Endothelial cell of umbilical vein (primary cell): Measurements from ENCODE around the gene RGS7. TPM values are rescaled to one million over a fixed set of nuclear protein-coding genes. Genes with fewer than 3 reads are reported as not detected.

Experiments
- BruUV-seq: library from RNA; stranded (reverse); fragments of 400-500 nt; replicated peaks from 2 replicates; lab custom pipeline; 2021; lab: Mats Ljungman, UMichigan
- CTCF ChIA-PET: fragments of 300-600, 350-600 bp; sonication (Branson Sonifier 250); formaldehyde crosslinking; loops from one replicate; lab custom pipeline; 2021; ENCODE audit warnings: antibody characterized with exemption, inconsistent platforms; lab: Charles Lee
- POLR2A ChIA-PET: fragments of 300-600, 350-600 bp; sonication (Branson Sonifier 250); formaldehyde crosslinking; loops from one replicate; lab custom pipeline; 2021; ENCODE audit warnings: antibody characterized with exemption, inconsistent platforms; lab: Charles Lee
- DNase-seq: peaks from one replicate; pipeline ENCODE4 v3.0.0-alpha.2; 2011; ENCODE audit warnings: low read depth, low spot score
- FAIRE-seq: peaks from 2 replicates; lab custom pipeline; 2011; peaks lifted over from hg19 to GRCh38; lab: Jason Lieb, UNC
- H2AFZ ChIP-seq: 2 replicates; pipeline ENCODE4 v1.6.0; 2012; ENCODE audit warnings: low read depth, low read length, control low read depth, inconsistent platforms
- H3K27ac ChIP-seq: 2 replicates; pipeline ENCODE4 v1.5.1; 2011; ENCODE audit warnings: low read depth, mild to moderate bottlenecking, control low read depth, low read length, moderate library complexity; ENCODE audit not compliant: insufficient read depth
- H3K27me3 ChIP-seq, 2 experiments: 2 replicates each; pipeline versions ENCODE4 v1.6.0 to v1.6.1; 2011; ENCODE audit warnings: low read length in 2 of 2, mixed read lengths in 1 of 2; ENCODE audit not compliant: control insufficient read depth in 2 of 2, insufficient read depth in 2 of 2
- H3K36me3 ChIP-seq, 2 experiments: 2 replicates in 1 of 2; 3 replicates in 1 of 2; pipeline ENCODE4 v1.5.1; 2011; ENCODE audit warnings: low read length in 2 of 2, mild to moderate bottlenecking in 1 of 2, moderate library complexity in 1 of 2; ENCODE audit not compliant: control insufficient read depth in 2 of 2, insufficient read depth in 2 of 2; ENCODE audit errors: extremely low read depth in 1 of 2
- H3K4me1 ChIP-seq: 3 replicates; pipeline ENCODE4 v1.5.1; 2011; ENCODE audit warnings: mild to moderate bottlenecking, low read length; ENCODE audit not compliant: control insufficient read depth, insufficient read depth; ENCODE audit errors: extremely low read depth
- H3K4me2 ChIP-seq: 2 replicates; pipeline ENCODE4 v1.6.1; 2011; ENCODE audit warnings: low read length, control low read depth, mixed read lengths; ENCODE audit not compliant: insufficient read depth
- H3K4me3 ChIP-seq, 3 experiments: fragments of 200-600 bp in 1 of 3; sonication (generic), shearing (Covaris generic) in 1 of 3; replicated peaks in 1 of 3; 2 replicates each; pipeline ENCODE4 v1.5.1; 2011 to 2016; ENCODE audit warnings: control low read depth in 3 of 3, low read length in 3 of 3, mild to moderate bottlenecking in 2 of 3, inconsistent platforms in 1 of 3, low read depth in 1 of 3, moderate library complexity in 1 of 3; ENCODE audit not compliant: insufficient read depth in 1 of 3
- H3K79me2 ChIP-seq: 2 replicates; pipeline ENCODE4 v1.6.0; 2012; ENCODE audit warnings: low read length, inconsistent platforms; ENCODE audit not compliant: control insufficient read depth, insufficient read depth
- H3K9ac ChIP-seq: replicated peaks from 2 replicates; pipeline ENCODE3; 2011; ENCODE audit warnings: low read length, control low read depth; ENCODE audit not compliant: insufficient read depth; ENCODE audit errors: extremely low read depth
- H3K9me1 ChIP-seq: replicated peaks from 3 replicates; pipeline ENCODE4 v1.6.0; 2011; ENCODE audit warnings: mild to moderate bottlenecking, low read length; ENCODE audit not compliant: control insufficient read depth, insufficient read depth; ENCODE audit errors: extremely low read depth
- H3K9me3 ChIP-seq: replicated peaks from 2 replicates; pipeline ENCODE4 v1.5.1; 2012; ENCODE audit warnings: low read length, inconsistent platforms; ENCODE audit not compliant: control insufficient read depth, insufficient read depth
- H4K20me1 ChIP-seq: replicated peaks from 2 replicates; pipeline ENCODE3; 2011; ENCODE audit warnings: mild to moderate bottlenecking, low read length; ENCODE audit not compliant: control insufficient read depth, insufficient read depth; ENCODE audit errors: extremely low read depth
- CTCF ChIP-seq, 2 donors: IDR thresholded peaks; 1 replicate in 1 of 2; 2 replicates in 1 of 2; pipeline ENCODE4 v1.5.1; 2011; ENCODE audit warnings: low read length in 2 of 2, mild to moderate bottlenecking in 2 of 2, moderate library complexity in 2 of 2, control low read depth in 1 of 2, inconsistent platforms in 1 of 2, low read depth in 1 of 2; ENCODE audit not compliant: insufficient read depth in 1 of 2; ENCODE audit errors: extremely low read depth in 1 of 2
- EZH2 ChIP-seq: IDR thresholded peaks from 2 replicates; pipeline ENCODE4 v1.6.1; 2012; ENCODE audit warnings: borderline replicate concordance, low read depth, mild to moderate bottlenecking, moderate library complexity, low read length, inconsistent platforms; ENCODE audit not compliant: severe bottlenecking
- FOS ChIP-seq: IDR thresholded peaks from 2 replicates; pipeline ENCODE4 v1.6.1; 2011; ENCODE audit warnings: mild to moderate bottlenecking, low read length, moderate library complexity, borderline replicate concordance; ENCODE audit not compliant: insufficient read depth
- GATA2 ChIP-seq: IDR thresholded peaks from 2 replicates; pipeline ENCODE4 v1.7.0; 2011; ENCODE audit warnings: low read depth, mild to moderate bottlenecking, moderate library complexity, mixed read lengths, low read length; ENCODE audit not compliant: insufficient read length, insufficient read depth
- JUN ChIP-seq: IDR thresholded peaks from 2 replicates; pipeline ENCODE4 v1.6.1; 2011; ENCODE audit warnings: borderline replicate concordance, low read depth; ENCODE audit not compliant: insufficient read length, insufficient read depth
- POLR2A ChIP-seq: IDR thresholded peaks from 2 replicates; pipeline ENCODE4 v1.6.1; 2012; ENCODE audit warnings: low read depth, mild to moderate bottlenecking, control low read depth, low read length
- dilution Hi-C: fragments of 300-500 bp; cut with MboI; formaldehyde crosslinking; loops from one replicate; pipeline ENCODE4 v1.15.0; 2019; ENCODE audit warnings: low sequenced_read_pairs; ENCODE audit not compliant: extremely low pct_ligation_motif_present
- intact Hi-C: fragments of 100-400 bp; cut with micrococcal nuclease; formaldehyde crosslinking; loops from one replicate; pipeline ENCODE4 v1.10.0; 2022
- polyA plus RNA-seq, 4 experiments: library from polyadenylated mRNA; depleted of rRNA in 3 of 4; stranded (reverse) in 3 of 4; unstranded in 1 of 4; fragments of >200 nt; gene quantifications; 2 replicates each; pipeline versions ENCODE4 v1.2.1 to v1.2.3, GENCODE V29; 2011 to 2012; ENCODE audit warnings: missing spikeins in 1 of 4
- total RNA-seq: library from RNA; stranded (reverse); gene quantifications from 2 replicates; pipeline ENCODE4 v1.2.3, GENCODE V29; 2021
- TF ChIP-seq, protein P1 (sequence below): IDR thresholded peaks from 2 replicates; pipeline ENCODE4 v1.6.1; 2011; ENCODE audit not compliant: insufficient read depth, insufficient read length

Gene RGS7
- total and polyA plus RNA-seq, 2 donors (not counting 3 experiments of a cell fraction or from before 2014, with no cell fraction given) = 0.43 to 0.44 TPM

GRCh38 chr1:241022366-241022765 is 334.6 kb downstream of the RGS7 start:
- no peaks in the 10 kb centered on the region for H3K9me1 ChIP-seq
- FAIRE-seq (no peak), DNase-seq (no peak)
- no TSS peak for BruUV-seq
- H3K4me3 ChIP-seq = no peak overlapping the region
- H4K20me1 ChIP-seq = no peaks in the 10 kb centered on the region
- no peaks in the 10 kb centered on the region for H3K36me3 ChIP-seq
- no peaks in the 10 kb centered on the region for H3K9me3 ChIP-seq
- ChIA-PET POLR2A (no interaction called here), CTCF (no interaction called here)
- H3K4me1 ChIP-seq = no peaks in the 10 kb centered on the region
- H3K79me2 ChIP-seq = no peaks in the 10 kb centered on the region
- no peak overlapping the region for H3K9ac ChIP-seq
- H3K4me2 ChIP-seq = no peak overlapping the region
- H3K27me3 ChIP-seq = no peaks in the 10 kb centered on the region
- intact Hi-C loops = no loop called here
- dilution Hi-C loops = no loop called here
- no peak overlapping the region for H3K27ac ChIP-seq
- TF ChIP-seq POLR2A = no peak
- no peak for TF ChIP-seq CTCF (IDR thresholded peaks at IDR 0.05; ENCODE audit: extremely low read depth in 1 of 2, insufficient read depth in 1 of 2, low read depth in 1 of 2, low read length in 2 of 2)
- TF ChIP-seq EZH2 = no peak
- TF ChIP-seq, protein P1, sequence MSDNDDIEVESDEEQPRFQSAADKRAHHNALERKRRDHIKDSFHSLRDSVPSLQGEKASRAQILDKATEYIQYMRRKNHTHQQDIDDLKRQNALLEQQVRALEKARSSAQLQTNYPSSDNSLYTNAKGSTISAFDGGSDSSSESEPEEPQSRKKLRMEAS = no peak
- no peak for TF ChIP-seq GATA2
- no peak for TF ChIP-seq FOS
- no peak for TF ChIP-seq JUN
- no peak overlapping the region for H2AFZ ChIP-seq
